ENCODE results near the gene NR6A1. TPM values are rescaled to one million over a fixed set of nuclear protein-coding genes. Genes with fewer than 3 reads are reported as not detected.

NR6A1 gene
- polyA plus RNA-seq, 1 experiment = 0.25 TPM

GRCh38 chr9:124696101-124696500 is 75.0 kb downstream of the NR6A1 start:
- CTCF ChIA-PET = no interaction called here
- Histone ChIP-seq H3K4me3 (ENCODE audit: low read depth, low read length) (no peak overlapping the region), H3K36me3 (ENCODE audit: control insufficient read depth, insufficient read depth, low read length) (peaks cover 2% of the 10 kb centered on the region), H3K27me3 (ENCODE audit: control insufficient read depth, insufficient read depth, low read length) (no peaks in the 10 kb centered on the region)
- POLR2A ChIA-PET = no interaction called here
- TF ChIP-seq CTCF (IDR thresholded peaks at IDR 0.05; ENCODE audit: insufficient read depth, low read depth, low read length) = no peak
- no peak for DNase-seq (ENCODE audit: low read depth)

- H3K4me3 ChIP-seq (ENCODE audit: low read depth, low read length) = no peak overlapping the region
- no peak for TF ChIP-seq CTCF (IDR thresholded peaks at IDR 0.05; ENCODE audit: insufficient read depth, low read depth, low read length)
- CTCF ChIA-PET = no interaction called here
- H3K27me3 ChIP-seq (ENCODE audit: control insufficient read depth, insufficient read depth, low read length) = no peaks in the 10 kb centered on the region
- POLR2A ChIA-PET = no interaction called here
- peaks cover 2% of the 10 kb centered on the region for H3K36me3 ChIP-seq (ENCODE audit: control insufficient read depth, insufficient read depth, low read length)
- DNase-seq (ENCODE audit: low read depth) = no peak
Observed at GRCh38 chr9:124695280-124695890, 75.7 kb downstream of the NR6A1 start.

GRCh38 chr9:124694414-124695279 is 76.5 kb downstream of the NR6A1 start:
- ChIA-PET CTCF (interaction anchor here (1.6 kb wide), 1 partner anchor 22 kb away, joined by 4 read pairs; no protein-coding TSS in a partner anchor), POLR2A (no interaction called here)
- H3K4me3 ChIP-seq (ENCODE audit: low read depth, low read length) = no peak overlapping the region
- DNase-seq (ENCODE audit: low read depth) = no peak
- no peaks in the 10 kb centered on the region for H3K27me3 ChIP-seq (ENCODE audit: control insufficient read depth, insufficient read depth, low read length)
- H3K36me3 ChIP-seq (ENCODE audit: control insufficient read depth, insufficient read depth, low read length) = peaks cover 2% of the 10 kb centered on the region
- TF ChIP-seq CTCF (IDR thresholded peaks at IDR 0.05; ENCODE audit: insufficient read depth, low read depth, low read length) = no peak

GRCh38 chr9:124693403-124693802 is 77.7 kb downstream of the NR6A1 start:
- TF ChIP-seq CTCF (IDR thresholded peaks at IDR 0.05; ENCODE audit: insufficient read depth, low read depth, low read length) = no peak
- ChIA-PET POLR2A (no interaction called here), CTCF (interaction anchor here (1.0 to 1.6 kb wide), 3 partner anchors 12 to 20 kb away, joined by 4 read pairs; no protein-coding TSS in a partner anchor)
- Histone ChIP-seq H3K4me3 (ENCODE audit: low read depth, low read length) (no peak overlapping the region), H3K27me3 (ENCODE audit: control insufficient read depth, insufficient read depth, low read length) (no peaks in the 10 kb centered on the region), H3K36me3 (ENCODE audit: control insufficient read depth, insufficient read depth, low read length) (no peaks in the 10 kb centered on the region; the same call in 1 of the 2 replicates)
- no peak for DNase-seq (ENCODE audit: low read depth)

GRCh38 chr9:124688238-124688904 is 82.7 kb downstream of the NR6A1 start:
- H3K27me3 ChIP-seq (ENCODE audit: control insufficient read depth, insufficient read depth, low read length) = no peaks in the 10 kb centered on the region
- no peaks in the 10 kb centered on the region; the same call in 1 of the 2 replicates for H3K36me3 ChIP-seq (ENCODE audit: control insufficient read depth, insufficient read depth, low read length)
- CTCF ChIA-PET = interaction anchor here (2.0 kb wide), 1 partner anchor 71 kb away, joined by 6 read pairs; no protein-coding TSS in a partner anchor
- no peak for DNase-seq (ENCODE audit: low read depth)
- no peak overlapping the region for H3K4me3 ChIP-seq (ENCODE audit: low read depth, low read length)
- no peak for TF ChIP-seq CTCF (IDR thresholded peaks at IDR 0.05; ENCODE audit: insufficient read depth, low read depth, low read length)
- POLR2A ChIA-PET = no interaction called here

Measured in BJ (cell line).